Measurements from ENCODE around the gene SUPT20H.
A peak's percentile ranks its signal among the peaks of the same experiment; 100 is the strongest.

Gene SUPT20H

GRCh38 chr13:37058910-37059847, at the start of gene SUPT20H:
TSS of gene SUPT20H (minus strand) at chr13:37059688. CDS start at chr13:37051490, 8,198 bp downstream.
- DNase-seq, result peak; percentile 38 to 94 (median 88)

GRCh38 chr13:37109051-37109678, 49.7 kb upstream of the SUPT20H start:
- no peak for DNase-seq

- no peak for DNase-seq
Observed at GRCh38 chr13:37107868-37108267, 48.4 kb upstream of the SUPT20H start.

GRCh38 chr13:37107456-37107855, 48.0 kb upstream of the SUPT20H start:
- no peak for DNase-seq

GRCh38 chr13:37106642-37107041, 47.2 kb upstream of the SUPT20H start:
- no peak for DNase-seq

GRCh38 chr13:37105251-37105714, 45.8 kb upstream of the SUPT20H start, which contains the start of gene CSNK1A1L:
TSS of gene CSNK1A1L (minus strand) at chr13:37105664. CDS start at chr13:37105256, 408 bp downstream.
- no peak for DNase-seq

GRCh38 chr13:37102896-37103295, 43.4 kb upstream of the SUPT20H start:
- no peak for DNase-seq

GRCh38 chr13:37101201-37101600, 41.7 kb upstream of the SUPT20H start:
- no peak for DNase-seq

- no peak for DNase-seq
Observed at GRCh38 chr13:37100731-37101130, 41.2 kb upstream of the SUPT20H start.

- DNase-seq, result no peak
Observed at GRCh38 chr13:37097076-37097475, 37.6 kb upstream of the SUPT20H start.

GRCh38 chr13:37094840-37095239, 35.4 kb upstream of the SUPT20H start:
- no peak for DNase-seq

- no peak for DNase-seq
Observed at GRCh38 chr13:37094099-37094498, 34.6 kb upstream of the SUPT20H start.

- no peak for DNase-seq
Observed at GRCh38 chr13:37091835-37092234, 32.3 kb upstream of the SUPT20H start.

- DNase-seq, result no peak
Observed at GRCh38 chr13:37090912-37091311, 31.4 kb upstream of the SUPT20H start.

- DNase-seq, result no peak
Observed at GRCh38 chr13:37089495-37089894, 30.0 kb upstream of the SUPT20H start.

- no peak for DNase-seq
Observed at GRCh38 chr13:37087486-37087885, 28.0 kb upstream of the SUPT20H start.

GRCh38 chr13:37085606-37086005, 26.1 kb upstream of the SUPT20H start:
- DNase-seq, result no peak

GRCh38 chr13:37076818-37077217, 17.3 kb upstream of the SUPT20H start:
- no peak for DNase-seq

GRCh38 chr13:37075164-37075563, 15.7 kb upstream of the SUPT20H start:
- no peak for DNase-seq

- no peak for DNase-seq
Observed at GRCh38 chr13:37074703-37075102, 15.2 kb upstream of the SUPT20H start.

GRCh38 chr13:37072024-37072423, 12.5 kb upstream of the SUPT20H start:
- DNase-seq, result no peak

GRCh38 chr13:37070956-37071355, 11.5 kb upstream of the SUPT20H start:
- peak in 3 of 14 donors; percentile 1 to 29 (median 9) for DNase-seq

- DNase-seq, result no peak
Observed at GRCh38 chr13:37070145-37070695, 10.7 kb upstream of the SUPT20H start.

Data from C1 segment of cervical spinal cord (tissue), 14 donors.